Endothelial cell of umbilical vein (primary cell): ENCODE data around the gene MEN1. TPM values are rescaled to one million over a fixed set of nuclear protein-coding genes. Genes with fewer than 3 reads are reported as not detected.

ENCODE experiments used
- BruUV-seq: library from RNA; stranded (reverse); fragments of 400-500 nt; replicated peaks from 2 replicates; lab custom pipeline; 2021; lab: Mats Ljungman, UMichigan
- CTCF ChIA-PET: fragments of 300-600, 350-600 bp; sonication (Branson Sonifier 250); formaldehyde crosslinking; loops from one replicate; lab custom pipeline; 2021; ENCODE audit warnings: antibody characterized with exemption, inconsistent platforms; lab: Charles Lee
- POLR2A ChIA-PET: fragments of 300-600, 350-600 bp; sonication (Branson Sonifier 250); formaldehyde crosslinking; loops from one replicate; lab custom pipeline; 2021; ENCODE audit warnings: antibody characterized with exemption, inconsistent platforms; lab: Charles Lee
- DNase-seq: peaks from one replicate; pipeline ENCODE4 v3.0.0-alpha.2; 2011; ENCODE audit warnings: low read depth, low spot score
- FAIRE-seq: peaks from 2 replicates; lab custom pipeline; 2011; peaks lifted over from hg19 to GRCh38; lab: Jason Lieb, UNC
- H2AFZ ChIP-seq: 2 replicates; pipeline ENCODE4 v1.6.0; 2012; ENCODE audit warnings: low read depth, low read length, control low read depth, inconsistent platforms
- H3K27ac ChIP-seq: 2 replicates; pipeline ENCODE4 v1.5.1; 2011; ENCODE audit warnings: low read depth, mild to moderate bottlenecking, control low read depth, low read length, moderate library complexity; ENCODE audit not compliant: insufficient read depth
- H3K27me3 ChIP-seq, 2 experiments: 2 replicates each; pipeline versions ENCODE4 v1.6.0 to v1.6.1; 2011; ENCODE audit warnings: low read length in 2 of 2, mixed read lengths in 1 of 2; ENCODE audit not compliant: control insufficient read depth in 2 of 2, insufficient read depth in 2 of 2
- H3K36me3 ChIP-seq, 2 experiments: 2 replicates in 1 of 2; 3 replicates in 1 of 2; pipeline ENCODE4 v1.5.1; 2011; ENCODE audit warnings: low read length in 2 of 2, mild to moderate bottlenecking in 1 of 2, moderate library complexity in 1 of 2; ENCODE audit not compliant: control insufficient read depth in 2 of 2, insufficient read depth in 2 of 2; ENCODE audit errors: extremely low read depth in 1 of 2
- H3K4me1 ChIP-seq: 3 replicates; pipeline ENCODE4 v1.5.1; 2011; ENCODE audit warnings: mild to moderate bottlenecking, low read length; ENCODE audit not compliant: control insufficient read depth, insufficient read depth; ENCODE audit errors: extremely low read depth
- H3K4me2 ChIP-seq: 2 replicates; pipeline ENCODE4 v1.6.1; 2011; ENCODE audit warnings: low read length, control low read depth, mixed read lengths; ENCODE audit not compliant: insufficient read depth
- H3K4me3 ChIP-seq, 3 experiments: fragments of 200-600 bp in 1 of 3; sonication (generic), shearing (Covaris generic) in 1 of 3; replicated peaks in 1 of 3; 2 replicates each; pipeline ENCODE4 v1.5.1; 2011 to 2016; ENCODE audit warnings: control low read depth in 3 of 3, low read length in 3 of 3, mild to moderate bottlenecking in 2 of 3, inconsistent platforms in 1 of 3, low read depth in 1 of 3, moderate library complexity in 1 of 3; ENCODE audit not compliant: insufficient read depth in 1 of 3
- H3K79me2 ChIP-seq: 2 replicates; pipeline ENCODE4 v1.6.0; 2012; ENCODE audit warnings: low read length, inconsistent platforms; ENCODE audit not compliant: control insufficient read depth, insufficient read depth
- H3K9ac ChIP-seq: replicated peaks from 2 replicates; pipeline ENCODE3; 2011; ENCODE audit warnings: low read length, control low read depth; ENCODE audit not compliant: insufficient read depth; ENCODE audit errors: extremely low read depth
- H3K9me1 ChIP-seq: replicated peaks from 3 replicates; pipeline ENCODE4 v1.6.0; 2011; ENCODE audit warnings: mild to moderate bottlenecking, low read length; ENCODE audit not compliant: control insufficient read depth, insufficient read depth; ENCODE audit errors: extremely low read depth
- H3K9me3 ChIP-seq: replicated peaks from 2 replicates; pipeline ENCODE4 v1.5.1; 2012; ENCODE audit warnings: low read length, inconsistent platforms; ENCODE audit not compliant: control insufficient read depth, insufficient read depth
- H4K20me1 ChIP-seq: replicated peaks from 2 replicates; pipeline ENCODE3; 2011; ENCODE audit warnings: mild to moderate bottlenecking, low read length; ENCODE audit not compliant: control insufficient read depth, insufficient read depth; ENCODE audit errors: extremely low read depth
- EZH2 ChIP-seq: IDR thresholded peaks from 2 replicates; pipeline ENCODE4 v1.6.1; 2012; ENCODE audit warnings: borderline replicate concordance, low read depth, mild to moderate bottlenecking, moderate library complexity, low read length, inconsistent platforms; ENCODE audit not compliant: severe bottlenecking
- FOS ChIP-seq: IDR thresholded peaks from 2 replicates; pipeline ENCODE4 v1.6.1; 2011; ENCODE audit warnings: mild to moderate bottlenecking, low read length, moderate library complexity, borderline replicate concordance; ENCODE audit not compliant: insufficient read depth
- GATA2 ChIP-seq: IDR thresholded peaks from 2 replicates; pipeline ENCODE4 v1.7.0; 2011; ENCODE audit warnings: low read depth, mild to moderate bottlenecking, moderate library complexity, mixed read lengths, low read length; ENCODE audit not compliant: insufficient read length, insufficient read depth
- JUN ChIP-seq: IDR thresholded peaks from 2 replicates; pipeline ENCODE4 v1.6.1; 2011; ENCODE audit warnings: borderline replicate concordance, low read depth; ENCODE audit not compliant: insufficient read length, insufficient read depth
- MAX ChIP-seq: IDR thresholded peaks from 2 replicates; pipeline ENCODE4 v1.6.1; 2011; ENCODE audit not compliant: insufficient read depth, insufficient read length
- MYC ChIP-seq: IDR thresholded peaks from one replicate; pipeline ENCODE4 v1.6.1; 2011; ENCODE audit warnings: mild to moderate bottlenecking, low read depth, low read length
- POLR2A ChIP-seq: IDR thresholded peaks from 2 replicates; pipeline ENCODE4 v1.6.1; 2012; ENCODE audit warnings: low read depth, mild to moderate bottlenecking, control low read depth, low read length
- POLR2AphosphoS5 ChIP-seq: IDR thresholded peaks from 2 replicates; pipeline ENCODE4 v1.6.1; 2012; ENCODE audit warnings: low read depth, mild to moderate bottlenecking, control low read depth, low read length, moderate library complexity; ENCODE audit not compliant: insufficient read depth
- dilution Hi-C: fragments of 300-500 bp; cut with MboI; formaldehyde crosslinking; loops from one replicate; pipeline ENCODE4 v1.15.0; 2019; ENCODE audit warnings: low sequenced_read_pairs; ENCODE audit not compliant: extremely low pct_ligation_motif_present
- intact Hi-C: fragments of 100-400 bp; cut with micrococcal nuclease; formaldehyde crosslinking; loops from one replicate; pipeline ENCODE4 v1.10.0; 2022
- polyA plus RNA-seq, 4 experiments: library from polyadenylated mRNA; depleted of rRNA in 3 of 4; stranded (reverse) in 3 of 4; unstranded in 1 of 4; fragments of >200 nt; gene quantifications; 2 replicates each; pipeline versions ENCODE4 v1.2.1 to v1.2.3, GENCODE V29; 2011 to 2012; ENCODE audit warnings: missing spikeins in 1 of 4
- total RNA-seq: library from RNA; stranded (reverse); gene quantifications from 2 replicates; pipeline ENCODE4 v1.2.3, GENCODE V29; 2021

The MEN1 gene
- total and polyA plus RNA-seq, 2 donors (not counting 3 experiments of a cell fraction or from before 2014, with no cell fraction given), result 41.1 to 43.1 TPM

GRCh38 chr11:64832467-64833197, 22.3 kb upstream of the MEN1 start:
- ChIA-PET CTCF (interaction anchor here (0.5 to 3.8 kb wide), 3 partner anchors 11 to 55 kb away, joined by 4 to 18 read pairs (median 5); partner anchors contain the start of gene CDC42BPG), POLR2A (no interaction called here)
- Histone ChIP-seq H3K4me1 (no peaks in the 10 kb centered on the region), H4K20me1 (no peaks in the 10 kb centered on the region), H2AFZ (no peak overlapping the region), H3K27ac (no peak overlapping the region), H3K36me3 (no peaks in the 10 kb centered on the region), H3K4me2 (no peak overlapping the region), H3K9me1 (no peaks in the 10 kb centered on the region), H3K9ac (no peak overlapping the region), H3K4me3 (no peak overlapping the region), H3K9me3 (no peaks in the 10 kb centered on the region), H3K79me2 (no peaks in the 10 kb centered on the region), H3K27me3 (no peaks in the 10 kb centered on the region)
- TF ChIP-seq POLR2AphosphoS5 (no peak), MYC (no peak), JUN (no peak), FOS (no peak), EZH2 (no peak), POLR2A (no peak), GATA2 (no peak), MAX (no peak)
- no peak for FAIRE-seq
- dilution Hi-C loops (no loop called here), intact Hi-C loops (no loop called here)
- no TSS peak for BruUV-seq
- no peak for DNase-seq
